H9 (cell line): ENCODE measurements around the gene ERO1B. TPM values are rescaled to one million over a fixed set of nuclear protein-coding genes. Genes with fewer than 3 reads are reported as not detected.

Experiments used
- DNase-seq: peaks from one replicate; pipeline ENCODE4 v3.0.0-alpha.2; 2017
- H2AFZ ChIP-seq: one replicate; pipeline ENCODE4 v1.6.1; 2013; ENCODE audit warnings: mild to moderate bottlenecking, low read length, control low read depth, moderate library complexity
- H2AK5ac ChIP-seq: 2 replicates; pipeline ENCODE4 v1.6.1; 2013; ENCODE audit warnings: low read length, control low read depth, mixed read lengths; ENCODE audit not compliant: insufficient read length
- H2BK120ac ChIP-seq: one replicate; pipeline ENCODE4 v1.6.1; 2013; ENCODE audit warnings: low read depth, mild to moderate bottlenecking, low read length, control low read depth, inconsistent platforms; ENCODE audit not compliant: poor library complexity, severe bottlenecking
- H2BK12ac ChIP-seq: 2 replicates; pipeline ENCODE4 v1.6.1; 2013; ENCODE audit warnings: low read length, control low read depth, mixed read lengths, low read depth; ENCODE audit not compliant: insufficient read length
- H2BK15ac ChIP-seq: 2 replicates; pipeline ENCODE4 v1.6.1; 2013; ENCODE audit warnings: low read depth, low read length, control low read depth
- H2BK20ac ChIP-seq: one replicate; pipeline ENCODE4 v1.6.1; 2013; ENCODE audit warnings: low read depth, mild to moderate bottlenecking, low read length, control low read depth, inconsistent platforms; ENCODE audit not compliant: poor library complexity, severe bottlenecking
- H2BK5ac ChIP-seq: 2 replicates; pipeline ENCODE4 v1.6.1; 2013; ENCODE audit warnings: low read length, control low read depth, mixed read lengths; ENCODE audit not compliant: insufficient read length
- H3K14ac ChIP-seq: 2 replicates; pipeline ENCODE4 v1.6.1; 2013; ENCODE audit warnings: low read length, control low read depth; ENCODE audit not compliant: insufficient read depth
- H3K18ac ChIP-seq: 2 replicates; pipeline ENCODE4 v1.6.1; 2013; ENCODE audit warnings: low read depth, mild to moderate bottlenecking, mixed read lengths, low read length, control low read depth; ENCODE audit not compliant: insufficient read length
- H3K23ac ChIP-seq: 2 replicates; pipeline ENCODE4 v1.6.1; 2013; ENCODE audit warnings: low read length, control low read depth, mixed read lengths, low read depth; ENCODE audit not compliant: insufficient read length
- H3K23me2 ChIP-seq: 2 replicates; pipeline ENCODE4 v1.6.1; 2013; ENCODE audit warnings: low read depth, mild to moderate bottlenecking, mixed read lengths, low read length, control low read depth; ENCODE audit not compliant: insufficient read length, poor library complexity, severe bottlenecking
- H3K27ac ChIP-seq: 2 replicates; pipeline ENCODE4 v1.5.1; 2013; ENCODE audit warnings: low read length, control low read depth, mixed read lengths, low read depth; ENCODE audit not compliant: insufficient read length
- H3K27me3 ChIP-seq: 2 replicates; pipeline ENCODE4 v1.6.1; 2013; ENCODE audit warnings: low read length, control low read depth, inconsistent platforms; ENCODE audit not compliant: insufficient read depth
- H3K4ac ChIP-seq: 2 replicates; pipeline ENCODE4 v1.6.1; 2013; ENCODE audit warnings: low read depth, mild to moderate bottlenecking, control low read depth, inconsistent platforms, low read length, moderate library complexity
- H3K4me1 ChIP-seq: 2 replicates; pipeline ENCODE4 v1.6.1; 2013; ENCODE audit warnings: low read length, control low read depth, inconsistent platforms; ENCODE audit not compliant: insufficient read depth
- H3K4me2 ChIP-seq: 2 replicates; pipeline ENCODE4 v1.6.1; 2013; ENCODE audit warnings: low read length, control low read depth, mixed read lengths; ENCODE audit not compliant: insufficient read length, insufficient read depth
- H3K56ac ChIP-seq: 2 replicates; pipeline ENCODE4 v1.6.1; 2013; ENCODE audit warnings: low read depth, mild to moderate bottlenecking, mixed read lengths, low read length, control low read depth; ENCODE audit not compliant: insufficient read length
- H3K79me1 ChIP-seq: 2 replicates; pipeline ENCODE4 v1.6.1; 2013; ENCODE audit warnings: low read depth, mild to moderate bottlenecking, moderate library complexity, low read length, control low read depth, inconsistent platforms; ENCODE audit not compliant: insufficient read depth, poor library complexity, severe bottlenecking
- H3K79me2 ChIP-seq: 2 replicates; pipeline ENCODE4 v1.6.1; 2013; ENCODE audit warnings: low read length, control low read depth, inconsistent platforms; ENCODE audit not compliant: insufficient read depth
- H3K9ac ChIP-seq: 2 replicates; pipeline ENCODE4 v1.6.1; 2013; ENCODE audit warnings: low read length, control low read depth, mixed read lengths; ENCODE audit not compliant: insufficient read length; ENCODE audit errors: extremely low read depth
- H3K9me3 ChIP-seq: one replicate; pipeline ENCODE4 v1.6.1; 2013; ENCODE audit warnings: low read depth, low read length, inconsistent platforms; ENCODE audit not compliant: control insufficient read depth
- H3T11ph ChIP-seq: one replicate; pipeline ENCODE4 v1.6.1; 2013; ENCODE audit warnings: mild to moderate bottlenecking, low read length, control low read depth, inconsistent platforms
- H4K20me1 ChIP-seq: one replicate; pipeline ENCODE4 v1.6.1; 2013; ENCODE audit not compliant: control insufficient read depth, insufficient read length, insufficient read depth
- H4K5ac ChIP-seq: 2 replicates; pipeline ENCODE4 v1.6.1; 2013; ENCODE audit warnings: low read depth, mild to moderate bottlenecking, mixed read lengths, low read length, control low read depth; ENCODE audit not compliant: insufficient read length
- H4K8ac ChIP-seq: replicated peaks from 2 replicates; pipeline ENCODE4 v1.6.1; 2013; ENCODE audit warnings: low read length, control low read depth, mixed read lengths, low read depth; ENCODE audit not compliant: insufficient read length
- H4K91ac ChIP-seq: 2 replicates; pipeline ENCODE4 v1.6.1; 2013; ENCODE audit warnings: low read depth, mild to moderate bottlenecking, moderate library complexity, mixed read lengths, low read length, control low read depth; ENCODE audit not compliant: insufficient read length
- H3K27ac Mint-ChIP-seq, 3 experiments: 2 replicates in 2 of 3; 3 replicates in 1 of 3; pipeline ENCODE4 v1.8.0; 2020 to 2021; ENCODE audit warnings: mixed read lengths in 3 of 3, mild to moderate bottlenecking in 1 of 3, moderate library complexity in 1 of 3
- H3K27me3 Mint-ChIP-seq: 2 replicates; pipeline ENCODE4 v1.8.0; 2021; ENCODE audit warnings: low read depth, mild to moderate bottlenecking, moderate library complexity, mixed read lengths
- H3K36me3 Mint-ChIP-seq, 3 experiments: 2 replicates in 2 of 3; 3 replicates in 1 of 3; pipeline ENCODE4 v1.8.0; 2020 to 2021; ENCODE audit warnings: low read depth in 3 of 3, mixed read lengths in 3 of 3; ENCODE audit not compliant: insufficient read depth in 1 of 3
- H3K4me1 Mint-ChIP-seq, 2 experiments: 2 replicates each; pipeline ENCODE4 v1.8.0; 2020; ENCODE audit warnings: mixed read lengths in 2 of 2
- H3K4me3 Mint-ChIP-seq, 2 experiments: 2 replicates in 1 of 2; 3 replicates in 1 of 2; pipeline ENCODE4 v1.8.0; 2020 to 2021; ENCODE audit warnings: mild to moderate bottlenecking in 2 of 2, mixed read lengths in 2 of 2, moderate library complexity in 1 of 2
- H3K9me3 Mint-ChIP-seq, 2 experiments: 2 replicates in 1 of 2; 3 replicates in 1 of 2; pipeline ENCODE4 v1.8.0; 2020; ENCODE audit warnings: mild to moderate bottlenecking in 2 of 2, mixed read lengths in 2 of 2, moderate library complexity in 1 of 2
- WGBS: extraction: QIAGEN DNeasy Blood & Tissue Kit; methylation state at CpG from one replicate; pipeline ENCODE4 v1.1.7; 2013; ENCODE audit warnings: missing lambda C conversion rate, low lambda C conversion rate, mixed read lengths; ENCODE audit not compliant: insufficient read length; ENCODE audit errors: extremely low coverage; 5-methylcytosine and 5-hydroxymethylcytosine counted together
- total RNA-seq: library from RNA; stranded (reverse); gene quantifications from 2 replicates; pipeline ENCODE4 v1.2.1, GENCODE V29; 2021
- TF ChIP-seq, protein P1 (sequence below): fragments of 200-600 bp; sonication (generic); conservative IDR thresholded peaks from 3 replicates; pipeline ENCODE4 v1.8.0; 2021; ENCODE audit warnings: antibody characterized with exemption, mild to moderate bottlenecking

The ERO1B gene
- total RNA-seq, 1 experiment from 2014 or later: 1.5 TPM

GRCh38 chr1:236261033-236261432, 20.7 kb downstream of the ERO1B start:
- Histone ChIP-seq H3K23ac (no peak overlapping the region), H3K18ac (no peak overlapping the region), H3K23me2 (no peaks in the 10 kb centered on the region), H3K4me2 (no peak overlapping the region), H4K91ac (no peak overlapping the region), H3K56ac (no peak overlapping the region), H4K20me1 (no peaks in the 10 kb centered on the region), H2BK120ac (no peak overlapping the region), H3K4me1 (no peaks in the 10 kb centered on the region), H3K79me1 (no peaks in the 10 kb centered on the region), H3T11ph (no peak overlapping the region), H3K27me3 (no peaks in the 10 kb centered on the region), H4K8ac (no peak overlapping the region), H2BK20ac (no peak overlapping the region), H2BK15ac (no peak overlapping the region), H2BK5ac (no peak overlapping the region), H3K79me2 (no peaks in the 10 kb centered on the region), H2AK5ac (no peak overlapping the region), H3K9me3 (no peaks in the 10 kb centered on the region), H3K4ac (no peak overlapping the region), H2BK12ac (no peak overlapping the region), H4K5ac (no peak overlapping the region), H2AFZ (no peak overlapping the region), H3K14ac (no peak overlapping the region), H3K27ac (no peak overlapping the region), H3K9ac (no peak overlapping the region)
- DNase-seq: no peak
- no CpG with 5 or more reads among the region's 1 CpG for WGBS
- no peak overlapping the region for H3K27ac Mint-ChIP-seq
- H3K9me3 Mint-ChIP-seq: peaks cover 23 to 35% of the 10 kb centered on the region in 2 experiments
- H3K36me3 Mint-ChIP-seq: peaks cover 12 to 34% (median 20%) of the 10 kb centered on the region in 3 experiments
- no peaks in the 10 kb centered on the region; the same call in 1 of the 2 replicates for H3K27me3 Mint-ChIP-seq
- no peak overlapping the region for H3K4me3 Mint-ChIP-seq
- TF ChIP-seq, protein P1, sequence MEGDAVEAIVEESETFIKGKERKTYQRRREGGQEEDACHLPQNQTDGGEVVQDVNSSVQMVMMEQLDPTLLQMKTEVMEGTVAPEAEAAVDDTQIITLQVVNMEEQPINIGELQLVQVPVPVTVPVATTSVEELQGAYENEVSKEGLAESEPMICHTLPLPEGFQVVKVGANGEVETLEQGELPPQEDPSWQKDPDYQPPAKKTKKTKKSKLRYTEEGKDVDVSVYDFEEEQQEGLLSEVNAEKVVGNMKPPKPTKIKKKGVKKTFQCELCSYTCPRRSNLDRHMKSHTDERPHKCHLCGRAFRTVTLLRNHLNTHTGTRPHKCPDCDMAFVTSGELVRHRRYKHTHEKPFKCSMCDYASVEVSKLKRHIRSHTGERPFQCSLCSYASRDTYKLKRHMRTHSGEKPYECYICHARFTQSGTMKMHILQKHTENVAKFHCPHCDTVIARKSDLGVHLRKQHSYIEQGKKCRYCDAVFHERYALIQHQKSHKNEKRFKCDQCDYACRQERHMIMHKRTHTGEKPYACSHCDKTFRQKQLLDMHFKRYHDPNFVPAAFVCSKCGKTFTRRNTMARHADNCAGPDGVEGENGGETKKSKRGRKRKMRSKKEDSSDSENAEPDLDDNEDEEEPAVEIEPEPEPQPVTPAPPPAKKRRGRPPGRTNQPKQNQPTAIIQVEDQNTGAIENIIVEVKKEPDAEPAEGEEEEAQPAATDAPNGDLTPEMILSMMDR: no peak
- H3K4me1 Mint-ChIP-seq: no peaks in the 10 kb centered on the region
